HG03135 (cell line): ENCODE data around the gene ZNF423.

Experiments used
- ATAC-seq: cut with Tn5 transposase; IDR thresholded peaks from one replicate; pipeline ENCODE4 v1.9.1; 2021; ENCODE audit warnings: mild to moderate bottlenecking, moderate library complexity; ENCODE audit not compliant: unreplicated experiment

Gene ZNF423

DNA sequence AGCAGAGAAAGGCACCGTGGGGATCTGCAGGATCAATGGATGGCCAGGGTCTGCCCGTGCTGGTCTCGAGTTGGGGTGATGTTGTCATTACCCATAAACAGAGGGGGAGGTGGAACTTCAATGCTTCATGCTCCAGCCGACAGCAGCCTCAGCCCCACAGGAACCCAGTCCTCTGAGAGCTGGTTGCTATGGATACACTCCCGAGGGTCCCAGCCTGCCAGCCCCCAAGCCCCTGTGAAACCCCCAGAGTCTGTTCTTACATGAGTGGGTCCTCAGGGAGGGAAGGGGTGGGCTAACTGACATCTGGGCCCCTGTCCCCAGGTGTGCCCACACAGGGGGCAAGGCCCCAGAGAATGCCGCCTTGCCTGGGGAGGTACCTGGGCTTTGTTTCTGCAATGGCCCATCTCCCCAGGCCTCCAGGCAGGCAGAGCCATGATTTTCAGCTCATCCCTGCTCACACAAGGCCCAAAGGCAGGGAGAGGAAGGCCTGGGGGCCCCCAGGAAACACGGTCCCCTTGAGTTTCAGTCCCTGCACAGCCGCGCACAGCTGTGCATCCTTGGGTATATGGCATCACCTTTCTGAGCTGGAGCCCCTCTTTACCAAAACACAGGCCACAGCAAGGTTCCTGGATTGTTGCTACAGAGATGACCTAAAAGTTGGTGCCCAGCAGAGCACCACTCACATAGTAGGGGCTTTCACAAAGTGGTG is 223.7 kb downstream of the ZNF423 start:
- no peak for ATAC-seq

- ATAC-seq: no peak
Observed at GRCh38 chr16:49631187-49632041, 224.5 kb downstream of the ZNF423 start.

- ATAC-seq: no peak
Observed at GRCh38 chr16:49630783-49631182, 225.1 kb downstream of the ZNF423 start.

- no peak for ATAC-seq
Observed at GRCh38 chr16:49629851-49630250, 226.1 kb downstream of the ZNF423 start.

- no peak for ATAC-seq
Observed at GRCh38 chr16:49628148-49628547, 227.8 kb downstream of the ZNF423 start.

DNA sequence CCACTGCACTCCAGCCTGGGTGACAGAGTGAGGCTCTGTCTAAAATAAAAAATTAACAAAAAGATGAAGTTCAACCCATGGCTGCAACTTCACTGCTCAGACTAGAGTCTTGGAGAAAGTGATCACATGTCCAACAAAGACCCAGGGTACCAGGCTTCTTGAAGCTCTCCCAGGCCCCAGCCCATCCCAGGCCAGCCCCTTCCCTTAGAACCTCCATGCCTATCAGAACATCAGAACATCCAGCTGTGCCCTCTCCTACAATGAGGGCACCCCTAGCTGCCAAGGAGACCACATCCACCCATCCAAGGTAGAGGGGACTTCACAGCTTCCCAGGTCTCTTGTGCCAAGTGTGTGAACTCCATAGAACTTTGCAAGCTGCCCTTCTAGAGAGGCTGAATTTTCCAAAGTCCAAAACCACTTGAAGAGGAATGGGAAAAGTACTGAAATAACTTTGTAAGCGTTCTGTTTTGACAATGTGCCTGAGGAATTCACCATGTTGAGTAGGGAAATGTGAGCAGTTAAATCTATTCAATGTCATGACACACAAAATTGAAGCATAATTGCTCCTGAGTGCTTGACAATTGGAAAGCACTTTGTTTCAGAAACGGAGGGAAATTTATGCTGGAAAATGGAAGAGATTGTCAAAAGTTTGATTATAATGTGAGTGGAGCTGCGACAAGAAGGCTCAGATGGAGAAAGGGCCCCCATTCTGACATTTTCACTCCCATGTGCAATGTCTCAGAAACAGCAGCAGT is 230.4 kb downstream of the ZNF423 start:
- no peak for ATAC-seq

DNA sequence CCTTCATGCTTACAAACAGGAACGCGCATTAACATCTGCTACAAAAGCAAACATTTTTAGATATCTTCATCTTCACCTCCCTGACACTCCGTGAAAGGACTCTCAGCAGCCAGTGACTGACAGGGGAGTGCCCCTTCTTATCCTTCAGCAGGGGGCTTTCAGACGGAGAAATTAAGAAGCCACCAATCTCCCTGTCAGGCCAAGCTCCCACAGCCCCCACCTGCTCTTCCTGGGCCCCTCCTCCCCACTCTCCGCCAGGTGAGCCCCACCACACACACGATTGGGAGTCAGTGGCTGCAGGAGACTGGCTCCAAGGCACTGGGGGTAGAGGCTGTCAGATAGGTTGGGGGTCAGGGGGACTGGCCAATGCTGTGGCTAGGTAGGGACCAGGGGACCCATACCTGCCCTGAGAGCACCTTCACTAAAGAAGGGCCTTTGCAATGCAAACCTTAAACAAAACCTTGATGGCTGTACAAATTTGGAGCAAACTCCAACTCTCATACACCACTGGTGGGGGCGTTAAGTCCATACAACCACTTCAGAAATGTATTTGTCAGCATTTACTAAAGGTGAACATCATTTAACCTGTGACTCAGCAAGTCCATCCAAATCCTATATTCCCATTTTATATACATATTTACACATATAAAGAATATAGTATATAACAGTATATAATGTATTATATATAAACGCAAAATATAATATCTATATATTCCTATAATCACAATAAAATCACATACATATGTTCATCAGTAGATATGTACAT is 232.2 kb downstream of the ZNF423 start:
- no peak for ATAC-seq

- ATAC-seq: no peak
Observed at GRCh38 chr16:49622421-49623402, 233.2 kb downstream of the ZNF423 start.

- ATAC-seq: no peak
Observed at GRCh38 chr16:49622084-49622390, 233.9 kb downstream of the ZNF423 start.

DNA sequence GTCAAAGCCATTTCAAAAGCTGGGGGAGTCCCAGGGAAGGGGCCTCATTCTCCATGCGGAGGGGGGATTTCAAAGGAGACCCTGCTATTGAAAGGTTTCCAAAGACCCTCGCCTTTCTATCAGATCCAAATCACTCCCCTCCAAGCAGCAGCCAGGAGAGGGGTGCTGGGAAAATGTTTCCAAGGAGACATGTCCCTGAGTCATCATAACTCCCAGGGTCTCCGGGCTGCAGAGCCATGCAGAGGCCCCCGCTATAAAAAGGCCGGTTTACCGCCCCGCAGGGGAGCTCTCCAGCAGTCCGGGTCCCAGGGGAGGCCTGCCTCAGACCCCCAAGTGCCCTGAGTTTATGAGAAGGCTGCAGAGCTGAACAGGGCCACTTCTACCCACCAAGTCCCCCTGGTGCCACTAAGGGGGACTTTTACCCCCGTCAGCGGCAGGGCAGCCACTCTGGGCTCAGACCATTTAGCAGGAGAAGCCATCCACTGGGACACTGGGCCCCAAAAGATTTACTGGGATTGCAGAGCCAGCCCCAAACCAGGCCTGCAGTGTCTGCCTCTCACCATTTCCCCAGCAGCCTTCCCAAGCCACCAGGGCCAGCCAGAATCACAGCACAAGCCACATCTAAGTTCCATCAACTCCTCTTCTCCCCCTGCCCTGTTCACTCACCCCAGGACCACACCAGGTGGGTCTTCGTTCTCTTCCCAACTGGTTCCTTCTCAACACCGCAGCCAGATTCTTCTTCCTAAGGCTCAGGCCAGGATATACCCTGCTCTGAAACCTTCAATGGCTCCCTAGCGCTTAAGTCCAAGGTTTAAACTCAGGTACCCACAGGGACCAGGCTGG is 234.4 kb downstream of the ZNF423 start:
- ATAC-seq: no peak

GRCh38 chr16:49620869-49621240 is 235.1 kb downstream of the ZNF423 start:
- ATAC-seq: no peak

GRCh38 chr16:49620158-49620868 is 235.6 kb downstream of the ZNF423 start:
- ATAC-seq: no peak

GRCh38 chr16:49619811-49620157 is 236.1 kb downstream of the ZNF423 start:
- ATAC-seq: no peak

- ATAC-seq: no peak
Observed at GRCh38 chr16:49618955-49619354, 237.0 kb downstream of the ZNF423 start.

DNA sequence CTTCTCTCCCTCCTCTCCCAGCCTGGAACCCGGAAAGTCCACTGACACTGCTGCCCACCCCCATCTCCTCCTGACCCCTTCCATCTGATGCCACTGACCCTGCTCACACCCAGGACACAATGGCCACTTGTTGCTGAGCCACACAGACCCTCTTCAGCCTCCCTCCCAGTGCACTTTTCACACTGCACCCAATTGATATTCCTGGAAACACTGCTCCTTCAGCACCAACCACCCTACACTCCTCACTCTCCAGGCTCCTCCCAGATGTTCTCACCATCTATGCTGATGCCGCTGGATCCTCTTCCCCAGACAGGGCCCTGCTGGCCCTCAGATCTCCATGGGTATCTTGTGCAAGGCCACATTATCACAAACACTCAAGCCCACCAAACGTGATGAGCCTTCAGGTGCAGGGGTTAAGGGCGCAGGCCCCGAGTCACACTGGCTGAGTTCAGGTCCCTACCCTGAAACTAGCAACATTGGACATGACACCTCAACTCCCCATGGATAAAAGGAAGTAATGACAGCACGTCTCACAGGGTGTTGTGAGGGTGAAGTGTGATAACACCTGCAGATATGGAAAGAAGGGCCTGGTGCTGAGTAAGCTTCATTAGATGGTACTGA is 238.1 kb downstream of the ZNF423 start:
- ATAC-seq: no peak

DNA sequence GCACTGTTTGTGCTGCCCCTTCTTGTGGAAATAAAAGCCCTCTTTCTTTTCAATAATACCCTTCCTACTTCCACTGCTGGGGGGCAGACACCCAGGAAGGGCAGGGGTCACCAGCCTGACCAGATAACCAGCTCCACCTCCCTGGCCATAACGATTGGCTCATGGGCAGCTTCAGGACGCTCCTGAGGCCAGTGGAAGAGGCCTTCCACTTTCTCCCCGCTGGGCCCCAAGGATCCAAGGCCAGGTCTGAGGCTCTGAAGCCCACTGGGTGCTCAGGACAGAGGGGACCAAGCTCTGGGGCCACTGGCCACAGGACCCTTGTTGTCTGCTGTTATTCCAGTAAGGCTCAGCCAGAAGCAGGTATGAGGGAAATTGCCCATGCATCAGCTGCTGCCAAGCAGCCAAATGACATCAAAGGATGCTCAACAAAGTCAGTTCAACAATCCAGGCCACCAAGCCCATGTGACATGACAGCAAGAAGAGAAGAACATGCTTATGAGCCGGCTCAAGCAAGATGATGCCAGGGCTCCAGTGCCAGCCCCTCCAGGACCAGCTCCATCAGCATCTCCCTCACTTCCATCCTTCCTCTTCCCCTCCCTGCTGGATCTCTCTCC is 238.8 kb downstream of the ZNF423 start:
- no peak for ATAC-seq

GRCh38 chr16:49615576-49615975 is 240.3 kb downstream of the ZNF423 start:
- ATAC-seq: no peak

- ATAC-seq: no peak
Observed at GRCh38 chr16:49610983-49611382, 244.9 kb downstream of the ZNF423 start.
